SK-N-SH treated with all-trans-retinoic acid at 6 μM for 48 hours (cell line): ENCODE measurements around the gene KCNMA1.

Source experiments
- CREB5 ChIP-seq: fragments of 250-450 bp; sonication (Bioruptor Pico); IDR thresholded peaks from 2 replicates; pipeline ENCODE4 v1.5.1; 2020; ENCODE audit warnings: low read depth, mild to moderate bottlenecking, moderate library complexity
- ESRRG ChIP-seq: fragments of 250-450 bp; sonication (Bioruptor Pico); IDR thresholded peaks from 2 replicates; pipeline ENCODE4 v1.6.1; 2021; ENCODE audit warnings: mild to moderate bottlenecking
- PATZ1 ChIP-seq: fragments of 250-450 bp; sonication (Bioruptor Pico); IDR thresholded peaks from 2 replicates; pipeline ENCODE4 v1.8.0; 2020; ENCODE audit warnings: mild to moderate bottlenecking, moderate library complexity, borderline replicate concordance
- PPARA ChIP-seq: fragments of 250-450 bp; sonication (Bioruptor Pico); IDR thresholded peaks from 2 replicates; pipeline ENCODE4 v1.5.0; 2020; ENCODE audit warnings: mild to moderate bottlenecking, borderline replicate concordance
- TSHZ2 ChIP-seq: fragments of 250-450 bp; sonication (Bioruptor Pico); IDR thresholded peaks from 2 replicates; pipeline ENCODE4 v1.5.0; 2020; ENCODE audit warnings: mild to moderate bottlenecking, moderate library complexity
- ZC3H10 ChIP-seq: fragments of 250-450 bp; sonication (Bioruptor Pico); IDR thresholded peaks from 2 replicates; pipeline ENCODE4 v1.5.1; 2021; ENCODE audit warnings: mild to moderate bottlenecking, moderate library complexity
- ZFP30 ChIP-seq: fragments of 450-650 bp; formaldehyde crosslinking; IDR thresholded peaks from 2 replicates; pipeline ENCODE4 v1.5.0; 2022; ENCODE audit warnings: mild to moderate bottlenecking, moderate library complexity
- ZNF565 ChIP-seq: fragments of 450-650 bp; formaldehyde crosslinking; conservative IDR thresholded peaks from 2 replicates; pipeline ENCODE4 v1.5.0; 2020; ENCODE audit warnings: low read depth, mild to moderate bottlenecking, moderate library complexity
- ZNF70 ChIP-seq: fragments of 450-650 bp; formaldehyde crosslinking; IDR thresholded peaks from 2 replicates; pipeline ENCODE4 v1.5.0; 2020; ENCODE audit warnings: mild to moderate bottlenecking, moderate library complexity
- ZNF8 ChIP-seq: fragments of 450-650 bp; formaldehyde crosslinking; IDR thresholded peaks from 2 replicates; pipeline ENCODE4 v1.5.0; 2020; ENCODE audit warnings: mild to moderate bottlenecking, moderate library complexity

- TF ChIP-seq ZNF565 (no peak), CREB5 (no peak), ZNF70 (no peak), ZNF8 (no peak), ZC3H10 (CRISPR knock-in tag) (no peak), PATZ1 (no peak), PPARA (no peak), TSHZ2 (CRISPR knock-in tag) (no peak), ESRRG (CRISPR knock-in tag) (no peak), ZFP30 (CRISPR knock-in tag) (no peak)
Measured at GRCh38 chr10:77560052-77560451, 77.6 kb downstream of the KCNMA1 start.
